Measurements from ENCODE around the gene DLL1. TPM values are rescaled to one million over a fixed set of nuclear protein-coding genes. Genes with fewer than 3 reads are reported as not detected.

Gene DLL1
- polyA plus RNA-seq, 1 experiment, result 0.06 TPM

GRCh38 chr6:170276369-170277057 is 14.4 kb downstream of the DLL1 start:
- CTCF ChIA-PET, result no interaction called here

GRCh38 chr6:170274713-170275560 is 15.9 kb downstream of the DLL1 start:
- TF ChIP-seq CTCF (IDR thresholded peaks at IDR 0.05; ENCODE audit: low read depth, low read length), result no peak
- CTCF ChIA-PET, result no interaction called here
- DNase-seq (ENCODE audit: low read depth, low spot score), result no peak
- Histone ChIP-seq H3K27me3 (ENCODE audit: control insufficient read depth, insufficient read depth, low read length) (peaks cover 17% of the 10 kb centered on the region), H3K27ac (ENCODE audit: low read depth, low read length) (no peak overlapping the region), H3K9me3 (ENCODE audit: control insufficient read depth, insufficient read depth, low read length) (no peaks in the 10 kb centered on the region; the same call in 1 of the 2 replicates), H3K4me3 (ENCODE audit: low read depth, low read length) (no peak overlapping the region)
- POLR2A ChIA-PET, result no interaction called here

More at GRCh38 chr6:170276369-170277057, 14.4 kb downstream of the DLL1 start:
- no peak overlapping the region for H3K4me3 ChIP-seq (ENCODE audit: low read depth, low read length)
- H3K27me3 ChIP-seq (ENCODE audit: control insufficient read depth, insufficient read depth, low read length), result peaks cover 18% of the 10 kb centered on the region
- TF ChIP-seq CTCF (IDR thresholded peaks at IDR 0.05; ENCODE audit: low read depth, low read length), result no peak
- peaks cover 5% of the 10 kb centered on the region; the same call in 1 of the 2 replicates for H3K9me3 ChIP-seq (ENCODE audit: control insufficient read depth, insufficient read depth, low read length)
- no peak for DNase-seq (ENCODE audit: low read depth, low spot score)
- POLR2A ChIA-PET, result no interaction called here
- H3K27ac ChIP-seq (ENCODE audit: low read depth, low read length), result no peak overlapping the region

GRCh38 chr6:170273681-170274080 is 17.2 kb downstream of the DLL1 start:
- Histone ChIP-seq H3K4me3 (ENCODE audit: low read depth, low read length) (no peak overlapping the region), H3K27ac (ENCODE audit: low read depth, low read length) (no peak overlapping the region), H3K9me3 (ENCODE audit: control insufficient read depth, insufficient read depth, low read length) (no peaks in the 10 kb centered on the region; the same call in 1 of the 2 replicates), H3K27me3 (ENCODE audit: control insufficient read depth, insufficient read depth, low read length) (peaks cover 16% of the 10 kb centered on the region)
- ChIA-PET POLR2A (no interaction called here), CTCF (no interaction called here)
- DNase-seq (ENCODE audit: low read depth, low spot score), result no peak
- no peak for TF ChIP-seq CTCF (IDR thresholded peaks at IDR 0.05; ENCODE audit: low read depth, low read length)

DNA sequence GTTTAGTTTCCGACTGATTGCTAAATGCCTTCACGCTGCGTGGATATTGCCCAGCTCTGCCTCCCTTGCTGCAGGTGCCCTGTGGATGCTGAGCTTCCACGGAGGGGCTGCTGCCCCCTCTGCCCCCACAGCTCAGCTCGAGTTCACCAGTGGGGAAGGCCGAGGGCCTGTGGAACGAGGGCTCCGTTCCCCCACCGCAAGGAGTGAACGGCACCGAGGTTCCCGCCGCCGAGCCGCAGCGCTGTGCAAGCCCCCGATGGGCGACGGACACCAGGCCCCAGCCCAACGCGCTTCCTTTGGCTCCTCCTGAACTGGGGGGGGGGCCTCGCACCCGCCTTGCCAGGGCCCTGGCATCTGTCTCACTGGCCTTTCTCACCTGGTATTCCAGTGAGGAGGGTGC is 17.7 kb downstream of the DLL1 start:
- Histone ChIP-seq H3K27me3 (ENCODE audit: control insufficient read depth, insufficient read depth, low read length) (peaks cover 16% of the 10 kb centered on the region), H3K27ac (ENCODE audit: low read depth, low read length) (no peak overlapping the region), H3K4me3 (ENCODE audit: low read depth, low read length) (no peak overlapping the region), H3K9me3 (ENCODE audit: control insufficient read depth, insufficient read depth, low read length) (no peaks in the 10 kb centered on the region; the same call in 1 of the 2 replicates)
- ChIA-PET POLR2A (no interaction called here), CTCF (no interaction called here)
- TF ChIP-seq CTCF (IDR thresholded peaks at IDR 0.05; ENCODE audit: low read depth, low read length), result no peak
- no peak for DNase-seq (ENCODE audit: low read depth, low spot score)
